H1 (cell line): ENCODE results near the gene ATP11A. TPM values are rescaled to one million over a fixed set of nuclear protein-coding genes. Genes with fewer than 3 reads are reported as not detected.
A peak's percentile ranks its signal among the peaks of the same experiment; 100 is the strongest.

Experiments used
- ASH2L ChIP-seq: fragments of 200-600, 300-600 bp; sonication (generic); IDR thresholded peaks from one replicate; pipeline ENCODE4 v1.7.1; 2017; ENCODE audit warnings: low read length
- CBX8 ChIP-seq: fragments of 300-800, 300-1000 bp; sonication (generic); IDR thresholded peaks from 2 replicates; pipeline ENCODE4 v1.7.1; 2016; ENCODE audit warnings: low read depth, low read length, borderline replicate concordance
- CEBPB ChIP-seq: IDR thresholded peaks from 2 replicates; pipeline ENCODE4 v1.6.1; 2012; ENCODE audit warnings: low read depth, low read length
- CHD2 ChIP-seq: IDR thresholded peaks from 2 replicates; pipeline ENCODE4 v1.6.1; 2012; ENCODE audit warnings: low read length, improper control_type of control experiment
- HDAC2 ChIP-seq, 2 experiments: fragments of 300-600 bp in 1 of 2; sonication (generic) in 1 of 2; IDR thresholded peaks; 2 replicates each; pipeline ENCODE4 v1.6.1; 2011 to 2012; ENCODE audit warnings: low read depth in 2 of 2, low read length in 2 of 2, mild to moderate bottlenecking in 2 of 2, moderate library complexity in 2 of 2, borderline replicate concordance in 1 of 2, inconsistent platforms in 1 of 2
- HDAC6 ChIP-seq: IDR thresholded peaks from one replicate; pipeline ENCODE4 v1.7.1; 2012; ENCODE audit warnings: low read depth, mild to moderate bottlenecking, inconsistent platforms, low read length, moderate library complexity
- JUN ChIP-seq: IDR thresholded peaks from 2 replicates; pipeline ENCODE4 v1.6.1; 2011; ENCODE audit warnings: low read depth, mild to moderate bottlenecking, improper control_type of control experiment, low read length
- JUND ChIP-seq: IDR thresholded peaks from 2 replicates; pipeline ENCODE4 v1.6.1; 2011; ENCODE audit warnings: mild to moderate bottlenecking, improper control_type of control experiment, low read length
- KDM1A ChIP-seq: fragments of 200-600, 300-600 bp; sonication (generic); IDR thresholded peaks from 2 replicates; pipeline ENCODE4 v1.7.1; 2016; ENCODE audit warnings: mild to moderate bottlenecking, low read length, borderline replicate concordance
- KDM4A ChIP-seq: IDR thresholded peaks from one replicate; pipeline ENCODE4 v1.7.1; 2012; ENCODE audit warnings: low read depth, mild to moderate bottlenecking, moderate library complexity, low read length, inconsistent platforms; ENCODE audit not compliant: severe bottlenecking
- NANOG ChIP-seq: IDR thresholded peaks from 2 replicates; pipeline ENCODE4 v1.6.1; 2011; ENCODE audit warnings: low read length, low read depth, mild to moderate bottlenecking, inconsistent platforms; ENCODE audit not compliant: insufficient read depth, poor library complexity, severe bottlenecking
- NRF1 ChIP-seq: IDR thresholded peaks from 2 replicates; pipeline ENCODE4 v1.6.1; 2011; ENCODE audit warnings: mild to moderate bottlenecking, low read depth, low read length, improper control_type of control experiment
- POLR2AphosphoS5 ChIP-seq: IDR thresholded peaks from 2 replicates; pipeline ENCODE4 v1.6.1; 2011; ENCODE audit warnings: low read depth, low read length
- RNF2 ChIP-seq: fragments of 200-900, 300-1000 bp; sonication (generic); IDR thresholded peaks from 2 replicates; pipeline ENCODE4 v1.7.1; 2016; ENCODE audit warnings: borderline replicate concordance, low read depth, mild to moderate bottlenecking, antibody characterized with exemption, low read length; ENCODE audit not compliant: poor library complexity, severe bottlenecking; ENCODE audit errors: missing control alignments
- SP2 ChIP-seq: IDR thresholded peaks from 2 replicates; pipeline ENCODE4 v1.6.1; 2012; ENCODE audit warnings: mild to moderate bottlenecking, low read length, inconsistent platforms
- SP4 ChIP-seq: IDR thresholded peaks from 2 replicates; pipeline ENCODE4 v1.6.1; 2012; ENCODE audit warnings: low read length, inconsistent platforms
- TAF7 ChIP-seq: optimal IDR thresholded peaks from 2 replicates; pipeline ENCODE3; 2011; ENCODE audit warnings: low read depth, mild to moderate bottlenecking, inconsistent platforms, low read length, moderate library complexity, borderline replicate concordance
- TCF12 ChIP-seq: IDR thresholded peaks from 2 replicates; pipeline ENCODE4 v1.6.1; 2011; ENCODE audit warnings: low read depth, mild to moderate bottlenecking, low read length
- TEAD4 ChIP-seq: IDR thresholded peaks from 2 replicates; pipeline ENCODE4 v1.6.1; 2012; ENCODE audit warnings: low read depth, low read length, inconsistent platforms, mixed read lengths
- YY1 ChIP-seq: IDR thresholded peaks from 2 replicates; pipeline ENCODE4 v1.6.1; 2011; ENCODE audit warnings: low read depth, mild to moderate bottlenecking, low read length
- polyA plus RNA-seq, 7 experiments: library from polyadenylated mRNA; depleted of rRNA in 3 of 7; stranded (reverse) in 5 of 7; unstranded in 2 of 7; fragments of >200 nt in 5 of 7; fragments of 200-250 nt in 2 of 7; gene quantifications; 1 replicate in 5 of 7; 2 replicates in 1 of 7; 4 replicates in 1 of 7; pipeline versions ENCODE4 v1.2.1 to v1.2.3, GENCODE V29; 2011 to 2013; ENCODE audit warnings: missing spikeins in 2 of 7, mixed read lengths in 2 of 7
- total RNA-seq: library from RNA; stranded (reverse); fragmentation: NEBNext Ultra II Directional; extraction: Animal tissue kit (Norgen Biotek cat#: 25700); gene quantifications from 2 replicates; pipeline ENCODE4 v1.2.1, GENCODE V29; 2021
- TF ChIP-seq, protein P1 (sequence below), 3 experiments: IDR thresholded peaks; 1 replicate in 2 of 3; 2 replicates in 1 of 3; pipeline versions ENCODE4 v1.5.1 to v1.6.1; 2011; ENCODE audit warnings: low read length in 3 of 3, mild to moderate bottlenecking in 3 of 3, inconsistent platforms in 2 of 3, low read depth in 1 of 3, moderate library complexity in 1 of 3; ENCODE audit not compliant: insufficient read depth in 1 of 3; ENCODE audit errors: control extremely low read depth in 1 of 3
- TF ChIP-seq, protein P2 (sequence below): IDR thresholded peaks from 2 replicates; pipeline ENCODE4 v1.6.1; 2012; ENCODE audit warnings: low read length, inconsistent platforms

The ATP11A gene
- total and polyA plus RNA-seq, 2 of the 8 experiments (the other 6 are each of a cell fraction or from before 2014, with no cell fraction given) = 28.8 to 72.9 TPM

DNA sequence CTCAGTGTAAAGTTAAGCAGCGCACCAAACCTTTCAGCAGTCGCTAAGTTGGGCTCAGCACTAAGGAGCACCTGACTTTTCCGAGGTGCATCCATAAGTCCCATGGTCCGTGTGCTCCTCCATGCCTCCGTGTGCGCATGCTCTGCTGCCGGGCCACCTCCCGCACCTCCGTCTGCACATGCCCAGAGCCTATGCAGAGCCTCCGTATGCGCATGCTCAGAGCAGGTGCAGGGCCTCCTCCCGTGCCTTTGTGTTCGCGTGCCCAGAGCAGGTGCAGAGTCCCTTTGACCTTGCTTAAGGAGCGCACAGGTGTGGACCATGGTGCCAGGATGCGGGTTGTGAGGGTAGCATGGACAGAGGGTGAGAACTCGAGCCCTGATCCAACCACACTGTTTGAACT is 46.0 kb downstream of the ATP11A start (continued):
- TF ChIP-seq, protein P1, sequence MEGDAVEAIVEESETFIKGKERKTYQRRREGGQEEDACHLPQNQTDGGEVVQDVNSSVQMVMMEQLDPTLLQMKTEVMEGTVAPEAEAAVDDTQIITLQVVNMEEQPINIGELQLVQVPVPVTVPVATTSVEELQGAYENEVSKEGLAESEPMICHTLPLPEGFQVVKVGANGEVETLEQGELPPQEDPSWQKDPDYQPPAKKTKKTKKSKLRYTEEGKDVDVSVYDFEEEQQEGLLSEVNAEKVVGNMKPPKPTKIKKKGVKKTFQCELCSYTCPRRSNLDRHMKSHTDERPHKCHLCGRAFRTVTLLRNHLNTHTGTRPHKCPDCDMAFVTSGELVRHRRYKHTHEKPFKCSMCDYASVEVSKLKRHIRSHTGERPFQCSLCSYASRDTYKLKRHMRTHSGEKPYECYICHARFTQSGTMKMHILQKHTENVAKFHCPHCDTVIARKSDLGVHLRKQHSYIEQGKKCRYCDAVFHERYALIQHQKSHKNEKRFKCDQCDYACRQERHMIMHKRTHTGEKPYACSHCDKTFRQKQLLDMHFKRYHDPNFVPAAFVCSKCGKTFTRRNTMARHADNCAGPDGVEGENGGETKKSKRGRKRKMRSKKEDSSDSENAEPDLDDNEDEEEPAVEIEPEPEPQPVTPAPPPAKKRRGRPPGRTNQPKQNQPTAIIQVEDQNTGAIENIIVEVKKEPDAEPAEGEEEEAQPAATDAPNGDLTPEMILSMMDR (IDR thresholded peaks at IDR 0.05; ENCODE audit: control extremely low read depth in 1 of 3, insufficient read depth in 1 of 3, low read depth in 1 of 3, low read length in 3 of 3) = no peak
- no peak for TF ChIP-seq SP4
- TF ChIP-seq SP2 = no peak
- no peak for TF ChIP-seq YY1
- no peak for TF ChIP-seq KDM1A
- TF ChIP-seq KDM4A = no peak
- TF ChIP-seq, protein P2, sequence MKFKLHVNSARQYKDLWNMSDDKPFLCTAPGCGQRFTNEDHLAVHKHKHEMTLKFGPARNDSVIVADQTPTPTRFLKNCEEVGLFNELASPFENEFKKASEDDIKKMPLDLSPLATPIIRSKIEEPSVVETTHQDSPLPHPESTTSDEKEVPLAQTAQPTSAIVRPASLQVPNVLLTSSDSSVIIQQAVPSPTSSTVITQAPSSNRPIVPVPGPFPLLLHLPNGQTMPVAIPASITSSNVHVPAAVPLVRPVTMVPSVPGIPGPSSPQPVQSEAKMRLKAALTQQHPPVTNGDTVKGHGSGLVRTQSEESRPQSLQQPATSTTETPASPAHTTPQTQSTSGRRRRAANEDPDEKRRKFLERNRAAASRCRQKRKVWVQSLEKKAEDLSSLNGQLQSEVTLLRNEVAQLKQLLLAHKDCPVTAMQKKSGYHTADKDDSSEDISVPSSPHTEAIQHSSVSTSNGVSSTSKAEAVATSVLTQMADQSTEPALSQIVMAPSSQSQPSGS = no peak
- TF ChIP-seq NRF1 = peak; percentile 48
- TF ChIP-seq TAF7 = no peak
- no peak for TF ChIP-seq RNF2
- TF ChIP-seq JUND = no peak
- TF ChIP-seq NANOG = no peak
- no peak for TF ChIP-seq CEBPB
- TF ChIP-seq CBX8 = no peak
- no peak for TF ChIP-seq HDAC2 (IDR thresholded peaks at IDR 0.05; ENCODE audit: borderline replicate concordance in 1 of 2, low read depth in 2 of 2, low read length in 2 of 2)
- no peak for TF ChIP-seq ASH2L
- 0 out of 2 replicates have a peak, but pooled peaks have one; percentile 19 for TF ChIP-seq CHD2
- TF ChIP-seq POLR2AphosphoS5 = peak; percentile 48; the same call in 1 of the 2 replicates
- no peak for TF ChIP-seq HDAC6
- TF ChIP-seq TEAD4 = peak; percentile 73
- TF ChIP-seq JUN = no peak
- TF ChIP-seq TCF12 = peak; percentile 99
